ENCODE measurements around the gene AKNA. TPM values are rescaled to one million over a fixed set of nuclear protein-coding genes. Genes with fewer than 3 reads are reported as not detected.

AKNA gene
- total RNA-seq, 1 donor from 2014 or later = 24.6 TPM

- Mint-ChIP-seq H3K4me1 (ENCODE audit: low read depth) (peaks cover 27% of the 10 kb centered on the region), H3K9me3 (ENCODE audit: low read depth) (no peaks in the 10 kb centered on the region), H3K4me3 (ENCODE audit: low read depth) (no peak overlapping the region), H3K27ac (peak overlapping the region; percentile 69), H3K27me3 (no peaks in the 10 kb centered on the region), H3K36me3 (ENCODE audit: insufficient read depth) (no peaks in the 10 kb centered on the region)
- no peak for DNase-seq (ENCODE audit: low spot score, unreplicated experiment)
- TF ChIP-seq, protein P1, sequence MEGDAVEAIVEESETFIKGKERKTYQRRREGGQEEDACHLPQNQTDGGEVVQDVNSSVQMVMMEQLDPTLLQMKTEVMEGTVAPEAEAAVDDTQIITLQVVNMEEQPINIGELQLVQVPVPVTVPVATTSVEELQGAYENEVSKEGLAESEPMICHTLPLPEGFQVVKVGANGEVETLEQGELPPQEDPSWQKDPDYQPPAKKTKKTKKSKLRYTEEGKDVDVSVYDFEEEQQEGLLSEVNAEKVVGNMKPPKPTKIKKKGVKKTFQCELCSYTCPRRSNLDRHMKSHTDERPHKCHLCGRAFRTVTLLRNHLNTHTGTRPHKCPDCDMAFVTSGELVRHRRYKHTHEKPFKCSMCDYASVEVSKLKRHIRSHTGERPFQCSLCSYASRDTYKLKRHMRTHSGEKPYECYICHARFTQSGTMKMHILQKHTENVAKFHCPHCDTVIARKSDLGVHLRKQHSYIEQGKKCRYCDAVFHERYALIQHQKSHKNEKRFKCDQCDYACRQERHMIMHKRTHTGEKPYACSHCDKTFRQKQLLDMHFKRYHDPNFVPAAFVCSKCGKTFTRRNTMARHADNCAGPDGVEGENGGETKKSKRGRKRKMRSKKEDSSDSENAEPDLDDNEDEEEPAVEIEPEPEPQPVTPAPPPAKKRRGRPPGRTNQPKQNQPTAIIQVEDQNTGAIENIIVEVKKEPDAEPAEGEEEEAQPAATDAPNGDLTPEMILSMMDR (IDR thresholded peaks at IDR 0.05; ENCODE audit: unreplicated experiment) = no peak
Observed at GRCh38 chr9:114392749-114393112, 4.9 kb upstream of the AKNA start.

- H3K4me3 Mint-ChIP-seq (ENCODE audit: low read depth) = no peak overlapping the region
- TF ChIP-seq, protein P1 (IDR thresholded peaks at IDR 0.05; ENCODE audit: unreplicated experiment) = no peak
- no peak for DNase-seq (ENCODE audit: low spot score, unreplicated experiment)
- H3K36me3 Mint-ChIP-seq (ENCODE audit: insufficient read depth) = no peaks in the 10 kb centered on the region
- H3K4me1 Mint-ChIP-seq (ENCODE audit: low read depth) = peaks cover 35% of the 10 kb centered on the region
- no peaks in the 10 kb centered on the region for H3K9me3 Mint-ChIP-seq (ENCODE audit: low read depth)
- H3K27me3 Mint-ChIP-seq = no peaks in the 10 kb centered on the region
- H3K27ac Mint-ChIP-seq = no peak overlapping the region
Observed at GRCh38 chr9:114390952-114391351, 3.2 kb upstream of the AKNA start.

DNA sequence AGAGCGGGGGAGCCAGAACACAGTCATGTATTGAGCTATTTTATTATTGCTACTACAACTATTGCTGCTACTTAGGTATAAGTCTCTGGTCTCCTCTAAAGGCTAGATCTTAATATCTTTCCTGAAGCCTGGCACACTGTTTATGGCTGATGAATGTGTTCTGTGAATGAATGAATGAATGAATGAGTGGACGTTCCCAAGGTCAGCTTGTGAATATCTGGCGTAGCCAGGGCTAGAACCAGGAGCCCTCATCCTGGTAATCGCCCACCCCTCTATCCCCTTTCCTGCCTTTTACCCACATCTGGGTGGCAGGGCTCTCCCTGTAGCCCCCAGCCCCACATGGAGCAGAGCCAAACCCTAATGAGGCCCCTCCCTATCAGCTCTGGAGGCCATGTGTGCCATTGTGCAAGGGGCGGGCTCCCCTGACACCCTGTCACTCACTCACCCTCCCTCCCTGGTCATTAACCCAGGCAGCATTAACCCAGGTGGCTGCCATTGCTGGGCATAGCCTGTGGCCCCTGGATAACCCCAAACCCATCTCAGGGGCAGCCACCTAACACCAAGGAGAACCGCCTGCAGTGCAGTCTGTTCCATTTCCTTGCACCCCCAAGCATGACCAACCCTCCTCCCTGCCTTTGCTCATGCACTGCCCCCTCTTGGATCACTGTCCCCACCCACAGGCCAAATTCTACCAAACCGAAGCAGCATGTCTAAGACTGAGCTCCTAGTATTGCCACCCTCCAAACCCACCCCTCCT is 2.0 kb upstream of the AKNA start:
- no peak overlapping the region for H3K27ac Mint-ChIP-seq

GRCh38 chr9:114388764-114389375 is 1.1 kb upstream of the AKNA start:
- DNase-seq (ENCODE audit: low spot score, unreplicated experiment) = no peak
- no peak overlapping the region for H3K4me3 Mint-ChIP-seq (ENCODE audit: low read depth)
- H3K9me3 Mint-ChIP-seq (ENCODE audit: low read depth) = no peaks in the 10 kb centered on the region
- no peaks in the 10 kb centered on the region for H3K36me3 Mint-ChIP-seq (ENCODE audit: insufficient read depth)
- TF ChIP-seq, protein P1 (IDR thresholded peaks at IDR 0.05; ENCODE audit: unreplicated experiment) = no peak
- H3K27me3 Mint-ChIP-seq = no peaks in the 10 kb centered on the region
- peaks cover 30% of the 10 kb centered on the region for H3K4me1 Mint-ChIP-seq (ENCODE audit: low read depth)
- no peak overlapping the region for H3K27ac Mint-ChIP-seq

More for the DNA sequence above, 2.0 kb upstream of the AKNA start:
- TF ChIP-seq, protein P1 (IDR thresholded peaks at IDR 0.05; ENCODE audit: unreplicated experiment) = no peak
- no peak overlapping the region for H3K4me3 Mint-ChIP-seq (ENCODE audit: low read depth)
- H3K27me3 Mint-ChIP-seq = no peaks in the 10 kb centered on the region
- no peaks in the 10 kb centered on the region for H3K36me3 Mint-ChIP-seq (ENCODE audit: insufficient read depth)
- no peak for DNase-seq (ENCODE audit: low spot score, unreplicated experiment)
- peaks cover 33% of the 10 kb centered on the region for H3K4me1 Mint-ChIP-seq (ENCODE audit: low read depth)
- H3K9me3 Mint-ChIP-seq (ENCODE audit: low read depth) = no peaks in the 10 kb centered on the region

DNA sequence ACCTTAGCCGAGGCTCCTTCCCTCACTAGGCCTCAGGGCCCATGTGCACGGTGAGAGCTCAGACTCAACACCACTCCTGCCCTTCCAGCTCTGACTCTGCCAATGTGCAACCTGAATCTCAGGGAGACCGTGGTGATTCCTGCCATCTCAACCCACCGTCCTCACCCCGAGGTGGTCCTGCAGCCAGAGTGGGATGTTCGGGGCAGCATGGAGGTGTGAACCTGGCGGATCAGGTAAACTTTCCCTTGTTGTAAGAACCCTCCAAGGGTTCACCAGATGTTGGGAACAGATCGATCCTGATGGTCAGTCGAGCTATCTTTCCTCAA is 538 bp upstream of the AKNA start:
- no peak for DNase-seq (ENCODE audit: low spot score, unreplicated experiment)
- no peak overlapping the region for H3K4me3 Mint-ChIP-seq (ENCODE audit: low read depth)
- peaks cover 30% of the 10 kb centered on the region for H3K4me1 Mint-ChIP-seq (ENCODE audit: low read depth)
- H3K27ac Mint-ChIP-seq = no peak overlapping the region
- TF ChIP-seq, protein P1 (IDR thresholded peaks at IDR 0.05; ENCODE audit: unreplicated experiment) = no peak
- no peaks in the 10 kb centered on the region for H3K9me3 Mint-ChIP-seq (ENCODE audit: low read depth)
- no peaks in the 10 kb centered on the region for H3K27me3 Mint-ChIP-seq
- H3K36me3 Mint-ChIP-seq (ENCODE audit: insufficient read depth) = no peaks in the 10 kb centered on the region

Measured in progenitor cell of endocrine pancreas (in vitro differentiated cells).